ENCODE results near the gene NEURL2.
"Not testable (repeated sequence)": the region's sequence is repeated elsewhere in the genome, so short reads cannot be mapped to it uniquely, and the experiment has no call there.

NEURL2 gene

GRCh38 chr20:45934586-45935415, 43.8 kb upstream of the NEURL2 start, which contains the start of gene PCIF1:
PCIF1 (plus strand) TSS chr20:45934683; CDS start chr20:45939000, 4,317 bp downstream.
- peak; percentile 86 for DNase-seq (ENCODE audit: low read depth)
- H3K4me3 ChIP-seq (ENCODE audit: low read depth, low read length) = peak within 1 kb of the TSS; percentile 79
- no peak for TF ChIP-seq CTCF (IDR thresholded peaks at IDR 0.05; ENCODE audit: low read depth, low read length, missing control alignments)

GRCh38 chr20:45934046-45934585, 43.1 kb upstream of the NEURL2 start:
- no peak for TF ChIP-seq CTCF (IDR thresholded peaks at IDR 0.05; ENCODE audit: low read depth, low read length, missing control alignments)
- DNase-seq (ENCODE audit: low read depth) = no peak
- H3K4me3 ChIP-seq (ENCODE audit: low read depth, low read length) = peak overlapping the region; percentile 79

- peak; percentile 28 for TF ChIP-seq CTCF (IDR thresholded peaks at IDR 0.05; ENCODE audit: low read depth, low read length, missing control alignments)
Observed at GRCh38 chr20:45933266-45934045, 42.4 kb upstream of the NEURL2 start.

GRCh38 chr20:45931680-45932079, 40.7 kb upstream of the NEURL2 start:
- not testable (repeated sequence) for H3K4me3 ChIP-seq (ENCODE audit: low read depth, low read length); DNase-seq (ENCODE audit: low read depth)

More at GRCh38 chr20:45933266-45934045, 42.4 kb upstream of the NEURL2 start:
- DNase-seq (ENCODE audit: low read depth) = peak; percentile 45
- H3K4me3 ChIP-seq (ENCODE audit: low read depth, low read length) = peak overlapping the region; percentile 79

- TF ChIP-seq CTCF (IDR thresholded peaks at IDR 0.05; ENCODE audit: low read depth, low read length, missing control alignments) = no peak
- H3K4me3 ChIP-seq (ENCODE audit: low read depth, low read length) = no peak overlapping the region
- no peak for DNase-seq (ENCODE audit: low read depth)
Observed at GRCh38 chr20:45927071-45927878, 36.3 kb upstream of the NEURL2 start.

GRCh38 chr20:45926731-45927070, 35.7 kb upstream of the NEURL2 start:
- H3K4me3 ChIP-seq (ENCODE audit: low read depth, low read length) = no peak overlapping the region

More at GRCh38 chr20:45926731-45927070, 35.7 kb upstream of the NEURL2 start:
- TF ChIP-seq CTCF (IDR thresholded peaks at IDR 0.05; ENCODE audit: low read depth, low read length, missing control alignments) = no peak
- no peak for DNase-seq (ENCODE audit: low read depth)

Measured in GM12864 (cell line).